ENCODE measurements around the gene DNAH1. TPM values are rescaled to one million over a fixed set of nuclear protein-coding genes. Genes with fewer than 3 reads are reported as not detected.

DNAH1 gene
- total RNA-seq, 1 donor from 2014 or later, result 7.3 TPM

DNA sequence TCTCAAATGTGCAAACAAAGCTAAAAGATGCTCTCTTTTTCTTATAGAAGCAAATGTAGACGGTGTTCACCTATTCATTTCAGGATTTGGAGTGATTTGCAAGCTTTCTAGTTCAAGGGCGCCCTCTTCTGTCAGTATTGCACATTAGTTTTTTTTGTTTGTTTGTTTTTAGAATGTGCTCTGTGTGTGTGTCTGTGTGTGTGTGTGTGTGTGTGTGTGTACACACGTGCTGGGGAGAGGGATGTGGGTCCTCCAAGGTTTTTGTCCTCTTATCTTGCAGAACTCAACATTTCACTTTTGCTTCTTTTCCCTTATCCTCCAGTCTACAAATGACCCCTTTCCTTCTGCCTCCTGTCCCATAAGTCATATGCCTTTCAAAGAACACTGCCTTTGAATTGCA lies 23.5 kb downstream of the DNAH1 start:
- TF ChIP-seq, protein P1, sequence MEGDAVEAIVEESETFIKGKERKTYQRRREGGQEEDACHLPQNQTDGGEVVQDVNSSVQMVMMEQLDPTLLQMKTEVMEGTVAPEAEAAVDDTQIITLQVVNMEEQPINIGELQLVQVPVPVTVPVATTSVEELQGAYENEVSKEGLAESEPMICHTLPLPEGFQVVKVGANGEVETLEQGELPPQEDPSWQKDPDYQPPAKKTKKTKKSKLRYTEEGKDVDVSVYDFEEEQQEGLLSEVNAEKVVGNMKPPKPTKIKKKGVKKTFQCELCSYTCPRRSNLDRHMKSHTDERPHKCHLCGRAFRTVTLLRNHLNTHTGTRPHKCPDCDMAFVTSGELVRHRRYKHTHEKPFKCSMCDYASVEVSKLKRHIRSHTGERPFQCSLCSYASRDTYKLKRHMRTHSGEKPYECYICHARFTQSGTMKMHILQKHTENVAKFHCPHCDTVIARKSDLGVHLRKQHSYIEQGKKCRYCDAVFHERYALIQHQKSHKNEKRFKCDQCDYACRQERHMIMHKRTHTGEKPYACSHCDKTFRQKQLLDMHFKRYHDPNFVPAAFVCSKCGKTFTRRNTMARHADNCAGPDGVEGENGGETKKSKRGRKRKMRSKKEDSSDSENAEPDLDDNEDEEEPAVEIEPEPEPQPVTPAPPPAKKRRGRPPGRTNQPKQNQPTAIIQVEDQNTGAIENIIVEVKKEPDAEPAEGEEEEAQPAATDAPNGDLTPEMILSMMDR (conservative IDR thresholded peaks at IDR 0.05), result peak; percentile 92
- DNase-seq (ENCODE audit: extremely low spot score, unreplicated experiment), result no peak
- peaks cover 6% of the 10 kb centered on the region for H3K4me1 Mint-ChIP-seq (ENCODE audit: unreplicated experiment)
- no peak overlapping the region for H3K27ac Mint-ChIP-seq
- no peaks in the 10 kb centered on the region for H3K36me3 Mint-ChIP-seq
- no peaks in the 10 kb centered on the region for H3K9me3 Mint-ChIP-seq
- no peak overlapping the region for H3K4me3 Mint-ChIP-seq
- H3K27me3 Mint-ChIP-seq, result no peaks in the 10 kb centered on the region

DNA sequence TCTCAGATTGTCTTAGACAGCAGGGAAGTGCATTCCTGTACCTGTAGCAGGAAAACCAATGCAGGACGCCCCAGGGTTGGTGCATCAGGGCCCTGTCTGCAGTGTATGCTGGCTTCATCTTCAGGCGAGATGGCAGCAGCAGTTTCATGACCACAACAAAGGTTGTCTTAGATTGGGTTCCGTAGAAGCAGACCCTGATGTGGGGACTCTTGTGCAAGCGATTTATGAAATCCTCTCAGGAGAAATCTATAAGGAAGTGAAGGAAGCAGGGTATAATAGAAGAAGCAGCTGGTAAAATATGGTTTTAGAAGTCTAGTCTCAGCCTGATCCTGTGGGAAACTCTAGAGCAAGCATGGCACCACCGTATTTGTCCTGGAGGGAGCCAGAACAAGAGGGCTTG lies 25.0 kb downstream of the DNAH1 start:
- no peak for DNase-seq (ENCODE audit: extremely low spot score, unreplicated experiment)
- Mint-ChIP-seq H3K36me3 (no peaks in the 10 kb centered on the region), H3K27ac (no peak overlapping the region), H3K4me1 (ENCODE audit: unreplicated experiment) (peaks cover 6% of the 10 kb centered on the region), H3K27me3 (no peaks in the 10 kb centered on the region), H3K9me3 (no peaks in the 10 kb centered on the region), H3K4me3 (no peak overlapping the region)
- TF ChIP-seq, protein P1 (conservative IDR thresholded peaks at IDR 0.05), result no peak

DNA sequence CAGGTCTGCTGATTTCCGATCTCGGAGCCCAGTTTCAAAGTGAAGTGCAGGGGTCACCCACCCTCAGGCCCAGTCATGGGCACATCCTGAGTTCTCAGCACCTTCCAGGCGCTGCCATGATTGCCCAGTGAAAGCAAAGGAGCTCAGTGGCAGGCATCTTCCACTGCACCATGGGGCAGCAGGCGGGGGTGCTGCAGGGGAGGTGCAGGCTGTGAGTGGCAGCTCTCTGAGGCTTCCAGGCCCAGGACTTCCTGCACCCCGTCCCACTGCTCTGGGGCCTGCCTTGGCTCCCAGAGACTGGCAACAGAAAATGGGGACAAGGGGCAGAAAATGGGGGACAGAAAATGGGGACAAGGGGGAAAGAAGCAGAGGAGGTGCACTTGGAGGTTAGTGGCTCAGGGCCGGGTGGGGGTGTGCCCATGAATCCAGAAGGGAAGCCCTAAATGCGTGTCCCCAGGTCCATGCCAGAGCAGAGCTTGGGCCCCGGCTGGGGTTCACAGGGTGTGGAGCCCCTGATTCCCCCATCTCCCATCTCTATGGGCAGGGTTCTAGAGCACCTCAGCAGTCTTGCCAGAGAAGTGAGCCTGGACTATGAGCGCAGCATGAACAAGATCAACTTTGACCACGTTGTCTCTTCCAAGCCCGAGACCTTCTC lies 28.0 kb downstream of the DNAH1 start:
- Mint-ChIP-seq H3K36me3 (no peaks in the 10 kb centered on the region), H3K27me3 (no peaks in the 10 kb centered on the region), H3K27ac (no peak overlapping the region), H3K4me1 (ENCODE audit: unreplicated experiment) (peaks cover 10% of the 10 kb centered on the region), H3K9me3 (no peaks in the 10 kb centered on the region), H3K4me3 (no peak overlapping the region)
- TF ChIP-seq, protein P1 (conservative IDR thresholded peaks at IDR 0.05), result no peak
- no peak for DNase-seq (ENCODE audit: extremely low spot score, unreplicated experiment)

DNA sequence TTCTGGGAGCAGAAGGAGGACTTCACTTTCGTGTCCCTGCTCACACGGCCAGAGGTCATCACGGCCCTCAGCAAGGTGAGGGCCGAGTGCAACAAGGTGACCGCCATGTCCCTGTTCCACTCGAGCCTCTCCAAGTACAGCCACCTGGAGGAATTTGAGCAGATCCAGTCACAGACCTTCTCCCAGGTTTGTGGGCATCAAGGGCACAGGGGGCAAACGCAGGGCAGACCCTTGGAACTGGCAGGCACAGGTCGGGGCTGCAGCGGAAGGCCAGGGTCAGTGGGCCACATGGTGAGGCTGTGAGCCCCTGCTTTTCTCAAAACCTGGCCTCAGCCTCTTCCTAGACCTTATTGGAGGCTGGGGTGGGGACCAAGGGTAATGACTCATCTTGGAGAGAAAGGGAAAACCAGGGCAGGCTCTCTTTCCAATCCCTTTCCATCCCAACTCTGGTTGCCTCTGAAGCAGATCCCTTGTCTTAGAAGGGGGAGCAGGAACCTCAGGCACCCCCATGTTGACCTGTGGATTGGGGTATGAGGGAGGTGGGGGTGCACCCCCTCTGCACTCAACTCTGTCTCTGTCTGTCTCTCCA lies 29.5 kb downstream of the DNAH1 start:
- TF ChIP-seq, protein P1 (conservative IDR thresholded peaks at IDR 0.05), result no peak
- H3K36me3 Mint-ChIP-seq, result no peaks in the 10 kb centered on the region
- no peak overlapping the region for H3K27ac Mint-ChIP-seq
- no peak for DNase-seq (ENCODE audit: extremely low spot score, unreplicated experiment)
- H3K4me1 Mint-ChIP-seq (ENCODE audit: unreplicated experiment), result peaks cover 3% of the 10 kb centered on the region
- no peak overlapping the region for H3K4me3 Mint-ChIP-seq
- H3K27me3 Mint-ChIP-seq, result no peaks in the 10 kb centered on the region
- H3K9me3 Mint-ChIP-seq, result no peaks in the 10 kb centered on the region

DNA sequence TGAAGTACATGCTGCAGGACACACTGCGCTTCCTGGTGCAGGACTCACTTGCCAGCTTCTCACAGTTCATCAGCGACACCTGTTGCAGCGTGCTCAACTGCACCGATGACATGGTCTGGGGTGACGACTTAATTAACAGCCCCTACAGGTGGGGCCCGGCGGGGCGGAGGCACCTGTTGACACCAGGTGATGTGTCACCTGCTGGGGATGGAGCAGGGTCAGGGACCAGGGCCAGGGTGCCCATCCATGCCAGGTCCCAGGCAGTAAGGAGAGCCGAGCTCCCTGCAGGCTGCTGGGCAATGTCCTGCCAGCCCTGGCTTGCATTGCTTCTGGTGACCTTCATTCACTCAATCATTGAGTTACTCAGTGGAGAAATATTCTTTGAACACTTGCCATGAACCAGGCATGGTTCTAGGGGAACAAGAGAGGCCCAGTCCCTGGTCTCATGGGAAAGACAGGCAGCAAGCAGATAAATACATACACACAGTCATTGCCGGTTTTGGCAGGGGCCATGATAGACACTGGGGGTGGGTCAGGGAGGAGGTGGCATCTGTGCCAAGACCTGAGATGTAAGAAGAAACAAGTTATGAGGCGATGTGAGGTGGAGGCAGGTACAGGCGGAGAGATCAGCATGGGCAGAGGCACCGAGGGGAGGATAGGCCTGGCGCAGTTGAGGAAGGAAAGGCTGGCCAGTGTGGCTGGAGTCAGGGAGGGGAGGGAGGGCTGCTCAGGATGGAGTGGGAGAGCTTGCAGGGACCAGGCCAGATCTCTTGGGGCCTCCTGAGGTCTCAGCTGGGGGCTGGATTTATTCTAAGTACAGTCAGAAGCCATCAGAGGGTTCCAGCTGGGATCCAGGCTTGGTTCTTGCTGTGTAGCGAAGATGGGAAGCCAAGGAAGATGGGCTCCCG lies 30.8 kb downstream of the DNAH1 start:
- Mint-ChIP-seq H3K27me3 (no peaks in the 10 kb centered on the region), H3K36me3 (no peaks in the 10 kb centered on the region)

More for the DNA sequence above, 30.8 kb downstream of the DNAH1 start:
- DNase-seq (ENCODE audit: extremely low spot score, unreplicated experiment), result no peak
- no peak overlapping the region for H3K4me3 Mint-ChIP-seq
- H3K27ac Mint-ChIP-seq, result no peak overlapping the region
- TF ChIP-seq, protein P1 (conservative IDR thresholded peaks at IDR 0.05), result no peak
- peaks cover 3% of the 10 kb centered on the region for H3K4me1 Mint-ChIP-seq (ENCODE audit: unreplicated experiment)
- H3K9me3 Mint-ChIP-seq, result no peaks in the 10 kb centered on the region

Data from type B pancreatic cell (in vitro differentiated cells).